B cell (primary cell): ENCODE results near the gene CRY1.

Experiments used
- CTCF ChIP-seq: fragments of 200-600 bp; IDR thresholded peaks from one replicate; pipeline ENCODE4 v1.8.0; 2022; ENCODE audit warnings: antibody characterized with exemption, mild to moderate bottlenecking
- EZH2 ChIP-seq: IDR thresholded peaks from 2 replicates; pipeline ENCODE4 v1.6.1; 2012; ENCODE audit warnings: borderline replicate concordance, low read depth, mild to moderate bottlenecking, moderate library complexity, low read length; ENCODE audit not compliant: insufficient read depth, poor library complexity, severe bottlenecking

- no peak for TF ChIP-seq CTCF
- TF ChIP-seq EZH2: no peak
Observed at GRCh38 chr12:106974511-106974910, 118.8 kb downstream of the CRY1 start.
